Stimulated activated CD4-positive, alpha-beta T cell treated with anti-CD3 and anti-CD28 coated beads, Interleukin-4, amount 100 ng/mL, for 48 hours (primary cell): ENCODE measurements around the gene ALPP.
"Not testable (repeated sequence)": the region's sequence is repeated elsewhere in the genome, so short reads cannot be mapped to it uniquely, and the experiment has no call there.

Experiments
- DNase-seq, 2 donors: peaks; one replicate each; pipeline ENCODE4 v3.0.0-alpha.2; 2020; ENCODE audit warnings: low read depth in 2 of 2

The ALPP gene

GRCh38 chr2:232381204-232382031, 2.9 kb downstream of the ALPP start:
- DNase-seq, result peak; percentile 13 to 25

- DNase-seq, result no peak
These were observed 4.0 kb downstream of the ALPP start for GRCh38 chr2:232382331-232383225.

- DNase-seq, result no peak
These were observed 5.9 kb downstream of the ALPP start for GRCh38 chr2:232384466-232384865.

GRCh38 chr2:232385058-232385457, 6.5 kb downstream of the ALPP start:
- not testable (repeated sequence) for DNase-seq

- no peak for DNase-seq
These were observed 7.3 kb downstream of the ALPP start for GRCh38 chr2:232385660-232386489.

- DNase-seq, result no peak
These were observed 7.9 kb downstream of the ALPP start for GRCh38 chr2:232386490-232386739.

GRCh38 chr2:232386740-232387450, 8.3 kb downstream of the ALPP start:
- no peak for DNase-seq

- DNase-seq, result no peak
These were observed 9.1 kb downstream of the ALPP start for GRCh38 chr2:232387451-232388171.

- no peak for DNase-seq
These were observed 9.9 kb downstream of the ALPP start for GRCh38 chr2:232388324-232388891.

GRCh38 chr2:232389327-232389726, 10.8 kb downstream of the ALPP start:
- no peak for DNase-seq

GRCh38 chr2:232390661-232391060, 12.1 kb downstream of the ALPP start:
- DNase-seq, result no peak

- DNase-seq, result no peak
These were observed 15.0 kb downstream of the ALPP start for GRCh38 chr2:232393556-232393955.

- DNase-seq, result not testable (repeated sequence)
These were observed 15.9 kb downstream of the ALPP start for GRCh38 chr2:232394431-232394830.

- no peak for DNase-seq
These were observed 17.0 kb downstream of the ALPP start for GRCh38 chr2:232395586-232395985.

- DNase-seq, result no peak
These were observed 18.1 kb downstream of the ALPP start for GRCh38 chr2:232396683-232397082.

- DNase-seq, result no peak
These were observed 19.9 kb downstream of the ALPP start for GRCh38 chr2:232398293-232399034.

GRCh38 chr2:232400256-232401015, 21.9 kb downstream of the ALPP start:
- no peak for DNase-seq

GRCh38 chr2:232402518-232402917, 24.0 kb downstream of the ALPP start:
- no peak for DNase-seq

GRCh38 chr2:232405943-232406510, 27.5 kb downstream of the ALPP start:
- no peak for DNase-seq
